Measurements from ENCODE around the gene CFAP52.

Gene CFAP52

GRCh38 chr17:9568957-9569588 is 7.4 kb upstream of the CFAP52 start (continued):
- TF ChIP-seq, protein P1, sequence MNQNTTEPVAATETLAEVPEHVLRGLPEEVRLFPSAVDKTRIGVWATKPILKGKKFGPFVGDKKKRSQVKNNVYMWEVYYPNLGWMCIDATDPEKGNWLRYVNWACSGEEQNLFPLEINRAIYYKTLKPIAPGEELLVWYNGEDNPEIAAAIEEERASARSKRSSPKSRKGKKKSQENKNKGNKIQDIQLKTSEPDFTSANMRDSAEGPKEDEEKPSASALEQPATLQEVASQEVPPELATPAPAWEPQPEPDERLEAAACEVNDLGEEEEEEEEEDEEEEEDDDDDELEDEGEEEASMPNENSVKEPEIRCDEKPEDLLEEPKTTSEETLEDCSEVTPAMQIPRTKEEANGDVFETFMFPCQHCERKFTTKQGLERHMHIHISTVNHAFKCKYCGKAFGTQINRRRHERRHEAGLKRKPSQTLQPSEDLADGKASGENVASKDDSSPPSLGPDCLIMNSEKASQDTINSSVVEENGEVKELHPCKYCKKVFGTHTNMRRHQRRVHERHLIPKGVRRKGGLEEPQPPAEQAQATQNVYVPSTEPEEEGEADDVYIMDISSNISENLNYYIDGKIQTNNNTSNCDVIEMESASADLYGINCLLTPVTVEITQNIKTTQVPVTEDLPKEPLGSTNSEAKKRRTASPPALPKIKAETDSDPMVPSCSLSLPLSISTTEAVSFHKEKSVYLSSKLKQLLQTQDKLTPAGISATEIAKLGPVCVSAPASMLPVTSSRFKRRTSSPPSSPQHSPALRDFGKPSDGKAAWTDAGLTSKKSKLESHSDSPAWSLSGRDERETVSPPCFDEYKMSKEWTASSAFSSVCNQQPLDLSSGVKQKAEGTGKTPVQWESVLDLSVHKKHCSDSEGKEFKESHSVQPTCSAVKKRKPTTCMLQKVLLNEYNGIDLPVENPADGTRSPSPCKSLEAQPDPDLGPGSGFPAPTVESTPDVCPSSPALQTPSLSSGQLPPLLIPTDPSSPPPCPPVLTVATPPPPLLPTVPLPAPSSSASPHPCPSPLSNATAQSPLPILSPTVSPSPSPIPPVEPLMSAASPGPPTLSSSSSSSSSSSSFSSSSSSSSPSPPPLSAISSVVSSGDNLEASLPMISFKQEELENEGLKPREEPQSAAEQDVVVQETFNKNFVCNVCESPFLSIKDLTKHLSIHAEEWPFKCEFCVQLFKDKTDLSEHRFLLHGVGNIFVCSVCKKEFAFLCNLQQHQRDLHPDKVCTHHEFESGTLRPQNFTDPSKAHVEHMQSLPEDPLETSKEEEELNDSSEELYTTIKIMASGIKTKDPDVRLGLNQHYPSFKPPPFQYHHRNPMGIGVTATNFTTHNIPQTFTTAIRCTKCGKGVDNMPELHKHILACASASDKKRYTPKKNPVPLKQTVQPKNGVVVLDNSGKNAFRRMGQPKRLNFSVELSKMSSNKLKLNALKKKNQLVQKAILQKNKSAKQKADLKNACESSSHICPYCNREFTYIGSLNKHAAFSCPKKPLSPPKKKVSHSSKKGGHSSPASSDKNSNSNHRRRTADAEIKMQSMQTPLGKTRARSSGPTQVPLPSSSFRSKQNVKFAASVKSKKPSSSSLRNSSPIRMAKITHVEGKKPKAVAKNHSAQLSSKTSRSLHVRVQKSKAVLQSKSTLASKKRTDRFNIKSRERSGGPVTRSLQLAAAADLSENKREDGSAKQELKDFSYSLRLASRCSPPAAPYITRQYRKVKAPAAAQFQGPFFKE (tag by site-specific recombination; IDR thresholded peaks at IDR 0.05; ENCODE audit: borderline replicate concordance) = no peak
- TF ChIP-seq, protein P2, sequence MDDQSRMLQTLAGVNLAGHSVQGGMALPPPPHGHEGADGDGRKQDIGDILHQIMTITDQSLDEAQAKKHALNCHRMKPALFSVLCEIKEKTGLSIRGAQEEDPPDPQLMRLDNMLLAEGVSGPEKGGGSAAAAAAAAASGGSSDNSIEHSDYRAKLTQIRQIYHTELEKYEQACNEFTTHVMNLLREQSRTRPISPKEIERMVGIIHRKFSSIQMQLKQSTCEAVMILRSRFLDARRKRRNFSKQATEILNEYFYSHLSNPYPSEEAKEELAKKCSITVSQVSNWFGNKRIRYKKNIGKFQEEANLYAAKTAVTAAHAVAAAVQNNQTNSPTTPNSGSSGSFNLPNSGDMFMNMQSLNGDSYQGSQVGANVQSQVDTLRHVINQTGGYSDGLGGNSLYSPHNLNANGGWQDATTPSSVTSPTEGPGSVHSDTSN (CRISPR knock-in tag; IDR thresholded peaks at IDR 0.05) = no peak
- TF ChIP-seq, protein P3, sequence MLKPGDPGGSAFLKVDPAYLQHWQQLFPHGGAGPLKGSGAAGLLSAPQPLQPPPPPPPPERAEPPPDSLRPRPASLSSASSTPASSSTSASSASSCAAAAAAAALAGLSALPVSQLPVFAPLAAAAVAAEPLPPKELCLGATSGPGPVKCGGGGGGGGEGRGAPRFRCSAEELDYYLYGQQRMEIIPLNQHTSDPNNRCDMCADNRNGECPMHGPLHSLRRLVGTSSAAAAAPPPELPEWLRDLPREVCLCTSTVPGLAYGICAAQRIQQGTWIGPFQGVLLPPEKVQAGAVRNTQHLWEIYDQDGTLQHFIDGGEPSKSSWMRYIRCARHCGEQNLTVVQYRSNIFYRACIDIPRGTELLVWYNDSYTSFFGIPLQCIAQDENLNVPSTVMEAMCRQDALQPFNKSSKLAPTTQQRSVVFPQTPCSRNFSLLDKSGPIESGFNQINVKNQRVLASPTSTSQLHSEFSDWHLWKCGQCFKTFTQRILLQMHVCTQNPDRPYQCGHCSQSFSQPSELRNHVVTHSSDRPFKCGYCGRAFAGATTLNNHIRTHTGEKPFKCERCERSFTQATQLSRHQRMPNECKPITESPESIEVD (tag by site-specific recombination; IDR thresholded peaks at IDR 0.05) = peak; percentile 75
- TF ChIP-seq OSR2 (tag by site-specific recombination; IDR thresholded peaks at IDR 0.05) (peak; percentile 95), ZNF341 (tag by site-specific recombination; IDR thresholded peaks at IDR 0.05; ENCODE audit: low read depth) (peak; percentile 86), ZNF433 (tag by site-specific recombination; IDR thresholded peaks at IDR 0.05; ENCODE audit: low read depth) (no peak), ZFP37 (tag by site-specific recombination; IDR thresholded peaks at IDR 0.05) (no peak), TCF7L2 (IDR thresholded peaks at IDR 0.05; ENCODE audit: borderline replicate concordance, low read depth, low read length) (peak; percentile 73; the same call in 1 of the 2 replicates), ZNF518A (tag by site-specific recombination; conservative IDR thresholded peaks at IDR 0.05; ENCODE audit: low read depth) (no peak), KLF10 (tag by site-specific recombination; IDR thresholded peaks at IDR 0.05) (peak; percentile 58), ZNF610 (tag by site-specific recombination; IDR thresholded peaks at IDR 0.05; ENCODE audit: borderline replicate concordance) (peak; percentile 87; the same call in 1 of the 2 replicates), ZXDB (tag by site-specific recombination; IDR thresholded peaks at IDR 0.05) (peak; percentile 41; the same call in 1 of the 2 replicates), ZIC2 (tag by site-specific recombination; IDR thresholded peaks at IDR 0.05) (peak; percentile 87), ZBTB7A (tag by site-specific recombination; IDR thresholded peaks at IDR 0.05; ENCODE audit: low read depth) (no peak), ZFHX2 (tag by site-specific recombination; conservative IDR thresholded peaks at IDR 0.05) (peak; percentile 68), GLI2 (tag by site-specific recombination; IDR thresholded peaks at IDR 0.05; ENCODE audit: borderline replicate concordance, low read depth) (peak; percentile 27; the same call in 1 of the 2 replicates), PRDM4 (tag by site-specific recombination; IDR thresholded peaks at IDR 0.05) (peak; percentile 71), ZNF488 (tag by site-specific recombination; IDR thresholded peaks at IDR 0.05) (no peak), ZNF19 (tag by site-specific recombination; IDR thresholded peaks at IDR 0.05; ENCODE audit: low read depth) (no peak), ZNF366 (tag by site-specific recombination; conservative IDR thresholded peaks at IDR 0.05) (peak; percentile 45)

Measured in HEK293 (cell line).